Tibial nerve (tissue), 4 donors: ENCODE results near the gene RTP3.

ENCODE experiments used
- CTCF ChIP-seq, 5 experiments: fragments of 200-600 bp in 3 of 5; fragments of 450-650 bp in 2 of 5; sonication (generic) in 3 of 5; IDR thresholded peaks; one replicate each; pipeline ENCODE4 v1.5.1; 2016 to 2019; ENCODE audit warnings: antibody characterized with exemption in 5 of 5, mild to moderate bottlenecking in 3 of 5, moderate library complexity in 2 of 5
- EP300 ChIP-seq, 2 donors: sonication (generic); formaldehyde crosslinking; IDR thresholded peaks; one replicate each; pipeline ENCODE4 v1.6.1; 2017; ENCODE audit warnings: antibody characterized with exemption in 2 of 2, mild to moderate bottlenecking in 1 of 2

GRCh38 chr3:46484911-46485778 is 12.6 kb upstream of the RTP3 start:
- TF ChIP-seq EP300 (IDR thresholded peaks at IDR 0.05) (no peak), CTCF (IDR thresholded peaks at IDR 0.05) (no peak)
